ENCODE data around the gene RPS3. TPM values are rescaled to one million over a fixed set of nuclear protein-coding genes. Genes with fewer than 3 reads are reported as not detected.

The RPS3 gene
- total and polyA plus RNA-seq, 2 donors (not counting 3 experiments of a cell fraction or from before 2014, with no cell fraction given): 2,973 to 3,734 TPM

DNA sequence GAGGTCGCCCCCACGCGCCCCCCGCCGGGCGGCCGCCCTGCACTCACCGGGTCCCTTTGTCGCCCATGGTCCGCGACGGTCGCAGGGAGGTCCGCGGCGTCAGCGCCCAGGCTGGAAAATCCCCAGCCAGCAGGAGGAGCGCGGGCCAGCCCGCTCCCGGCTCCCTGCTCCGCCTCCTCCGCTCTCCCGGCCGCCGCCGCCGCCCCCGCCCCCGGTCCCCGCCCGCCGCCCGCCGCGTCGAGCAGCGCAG, 47.9 kb upstream of the RPS3 start, which contains the start of gene ARRB1:
TSS of gene ARRB1 (minus strand) at position 121 of the 250 bp plus-strand sequence. CDS start at position 67, 54 bp downstream.
- no peaks in the 10 kb centered on the region for H3K9me1 ChIP-seq (replicated peaks; ENCODE audit: control insufficient read depth, extremely low read depth, insufficient read depth, low read length)
- TF ChIP-seq FOS (IDR thresholded peaks at IDR 0.05; ENCODE audit: borderline replicate concordance, insufficient read depth, low read length): no peak
- TF ChIP-seq MYC (IDR thresholded peaks at IDR 0.05; ENCODE audit: low read depth, low read length): no peak
- no peak for TF ChIP-seq GATA2 (IDR thresholded peaks at IDR 0.05; ENCODE audit: insufficient read depth, insufficient read length, low read depth, low read length)
- TF ChIP-seq, protein P1, sequence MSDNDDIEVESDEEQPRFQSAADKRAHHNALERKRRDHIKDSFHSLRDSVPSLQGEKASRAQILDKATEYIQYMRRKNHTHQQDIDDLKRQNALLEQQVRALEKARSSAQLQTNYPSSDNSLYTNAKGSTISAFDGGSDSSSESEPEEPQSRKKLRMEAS (IDR thresholded peaks at IDR 0.05; ENCODE audit: insufficient read depth, insufficient read length): no peak
- TF ChIP-seq, protein P2, sequence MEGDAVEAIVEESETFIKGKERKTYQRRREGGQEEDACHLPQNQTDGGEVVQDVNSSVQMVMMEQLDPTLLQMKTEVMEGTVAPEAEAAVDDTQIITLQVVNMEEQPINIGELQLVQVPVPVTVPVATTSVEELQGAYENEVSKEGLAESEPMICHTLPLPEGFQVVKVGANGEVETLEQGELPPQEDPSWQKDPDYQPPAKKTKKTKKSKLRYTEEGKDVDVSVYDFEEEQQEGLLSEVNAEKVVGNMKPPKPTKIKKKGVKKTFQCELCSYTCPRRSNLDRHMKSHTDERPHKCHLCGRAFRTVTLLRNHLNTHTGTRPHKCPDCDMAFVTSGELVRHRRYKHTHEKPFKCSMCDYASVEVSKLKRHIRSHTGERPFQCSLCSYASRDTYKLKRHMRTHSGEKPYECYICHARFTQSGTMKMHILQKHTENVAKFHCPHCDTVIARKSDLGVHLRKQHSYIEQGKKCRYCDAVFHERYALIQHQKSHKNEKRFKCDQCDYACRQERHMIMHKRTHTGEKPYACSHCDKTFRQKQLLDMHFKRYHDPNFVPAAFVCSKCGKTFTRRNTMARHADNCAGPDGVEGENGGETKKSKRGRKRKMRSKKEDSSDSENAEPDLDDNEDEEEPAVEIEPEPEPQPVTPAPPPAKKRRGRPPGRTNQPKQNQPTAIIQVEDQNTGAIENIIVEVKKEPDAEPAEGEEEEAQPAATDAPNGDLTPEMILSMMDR (IDR thresholded peaks at IDR 0.05; ENCODE audit: extremely low read depth in 1 of 2, insufficient read depth in 1 of 2, low read depth in 1 of 2, low read length in 2 of 2): no peak
- TF ChIP-seq POLR2A (IDR thresholded peaks at IDR 0.05; ENCODE audit: low read depth, low read length): no peak
- TF ChIP-seq POLR2AphosphoS5 (IDR thresholded peaks at IDR 0.05; ENCODE audit: insufficient read depth, low read depth, low read length): no peak
- no peak for TF ChIP-seq EZH2 (IDR thresholded peaks at IDR 0.05; ENCODE audit: borderline replicate concordance, low read depth, low read length, severe bottlenecking)
- no peak for TF ChIP-seq JUN (IDR thresholded peaks at IDR 0.05; ENCODE audit: borderline replicate concordance, insufficient read depth, insufficient read length, low read depth)
- FAIRE-seq: no peak
- H3K9ac ChIP-seq (replicated peaks; ENCODE audit: extremely low read depth, insufficient read depth, low read length): peak within 1 kb of the TSS; percentile 19
- no TSS peak for BruUV-seq (replicated peaks)
- peak within 1 kb of the TSS; percentile 76 for H2AFZ ChIP-seq (ENCODE audit: low read depth, low read length)
- dilution Hi-C loops (cut with MboI; ENCODE audit: extremely low pct_ligation_motif_present, low sequenced_read_pairs) (no loop called here), intact Hi-C loops (cut with micrococcal nuclease) (no loop called here)
- peak within 1 kb of the TSS; percentile 55 for H3K4me2 ChIP-seq (ENCODE audit: insufficient read depth, low read length)
- H3K36me3 ChIP-seq (ENCODE audit: control insufficient read depth in 2 of 2, extremely low read depth in 1 of 2, insufficient read depth in 2 of 2, low read length in 2 of 2): no peaks in the 10 kb centered on the region
- H3K4me3 ChIP-seq (replicated peaks in 1 of 3; ENCODE audit: insufficient read depth in 1 of 3, low read depth in 1 of 3, low read length in 3 of 3): peak within 1 kb of the TSS in 2 of 3 experiments; percentile 33 to 85
- peaks cover 17% of the 10 kb centered on the region for H3K79me2 ChIP-seq (ENCODE audit: control insufficient read depth, insufficient read depth, low read length)
- H3K27ac ChIP-seq (ENCODE audit: insufficient read depth, low read depth, low read length): peak within 1 kb of the TSS; percentile 80
- DNase-seq (ENCODE audit: low read depth, low spot score): no peak
- CTCF ChIA-PET: interaction anchor here (1.2 to 5.5 kb wide), 10 partner anchors 9 to 71 kb away, joined by 3 to 28 read pairs (median 4); no protein-coding TSS in a partner anchor
- H3K27me3 ChIP-seq (ENCODE audit: control insufficient read depth in 2 of 2, insufficient read depth in 2 of 2, low read length in 2 of 2): no peaks in the 10 kb centered on the region
- H4K20me1 ChIP-seq (replicated peaks; ENCODE audit: control insufficient read depth, extremely low read depth, insufficient read depth, low read length): no peaks in the 10 kb centered on the region
- POLR2A ChIA-PET: no interaction called here
- H3K4me1 ChIP-seq (ENCODE audit: control insufficient read depth, extremely low read depth, insufficient read depth, low read length): peaks cover 45% of the 10 kb centered on the region
- no peaks in the 10 kb centered on the region for H3K9me3 ChIP-seq (replicated peaks; ENCODE audit: control insufficient read depth, insufficient read depth, low read length)

All from endothelial cell of umbilical vein (primary cell).